Caco-2 (cell line): Measurements from ENCODE around the gene CORO2B. TPM values are rescaled to one million over a fixed set of nuclear protein-coding genes. Genes with fewer than 3 reads are reported as not detected.
A peak's percentile ranks its signal among the peaks of the same experiment; 100 is the strongest.

ENCODE experiments used
- BruUV-seq: library from RNA; stranded (reverse); fragments of 400-500 nt; replicated peaks from 2 replicates; lab custom pipeline; 2021; lab: Mats Ljungman, UMichigan
- CTCF ChIA-PET: fragments of 300-600 bp; sonication (Branson Sonifier 250); formaldehyde crosslinking; loops from one replicate; lab custom pipeline; 2022; ENCODE audit warnings: antibody characterized with exemption; lab: Charles Lee
- POLR2A ChIA-PET: fragments of 300-600 bp; sonication (Branson Sonifier 250); formaldehyde crosslinking; loops from one replicate; lab custom pipeline; 2022; ENCODE audit warnings: antibody characterized with exemption; lab: Charles Lee
- DNase-seq, 2 experiments: peaks; one replicate each; pipeline versions ENCODE4 v3.0.0 to v3.0.0-alpha.2; 2020 to 2022
- H3K27me3 ChIP-seq: replicated peaks from 2 replicates; pipeline ENCODE4 v1.6.0; 2011; ENCODE audit warnings: low read length; ENCODE audit not compliant: control insufficient read depth, insufficient read depth
- H3K36me3 ChIP-seq: 2 replicates; pipeline ENCODE4 v1.5.1; 2011; ENCODE audit warnings: low read length; ENCODE audit not compliant: control insufficient read depth, insufficient read depth
- H3K4me1 ChIP-seq: fragments of 250-450 bp; sonication (Bioruptor Pico); 2 replicates; pipeline ENCODE4 v1.5.1; 2020; ENCODE audit warnings: mild to moderate bottlenecking
- H3K4me3 ChIP-seq: 2 replicates; pipeline ENCODE4 v1.5.1; 2011; ENCODE audit warnings: low read depth, mild to moderate bottlenecking, control low read depth, low read length
- H3K9me3 ChIP-seq: fragments of 250-450 bp; sonication (Bioruptor Pico); 2 replicates; pipeline ENCODE4 v1.5.1; 2020; ENCODE audit warnings: mild to moderate bottlenecking, moderate library complexity
- H3K27ac Mint-ChIP-seq: one replicate; pipeline ENCODE4 v1.8.0; 2022; ENCODE audit warnings: mixed read lengths; ENCODE audit not compliant: unreplicated experiment
- H3K27me3 Mint-ChIP-seq: one replicate; pipeline ENCODE4 v1.8.0; 2022; ENCODE audit warnings: mixed read lengths; ENCODE audit not compliant: insufficient read depth, unreplicated experiment
- H3K36me3 Mint-ChIP-seq: one replicate; pipeline ENCODE4 v1.8.0; 2022; ENCODE audit warnings: mild to moderate bottlenecking, mixed read lengths; ENCODE audit not compliant: insufficient read depth, unreplicated experiment
- H3K4me1 Mint-ChIP-seq: one replicate; pipeline ENCODE4 v1.8.0; 2022; ENCODE audit warnings: low read depth, mixed read lengths; ENCODE audit not compliant: unreplicated experiment
- H3K4me3 Mint-ChIP-seq: one replicate; pipeline ENCODE4 v1.8.0; 2022; ENCODE audit warnings: mild to moderate bottlenecking, moderate library complexity, mixed read lengths; ENCODE audit not compliant: unreplicated experiment
- H3K9me3 Mint-ChIP-seq: one replicate; pipeline ENCODE4 v1.8.0; 2022; ENCODE audit warnings: mixed read lengths; ENCODE audit not compliant: unreplicated experiment
- CTCF ChIP-seq, 2 experiments: fragments of 200-600 bp in 1 of 2; IDR thresholded peaks; 1 replicate in 1 of 2; 2 replicates in 1 of 2; pipeline versions ENCODE4 v1.5.1 to v1.8.0; 2011 to 2022; ENCODE audit warnings: antibody characterized with exemption in 1 of 2, control low read depth in 1 of 2, inconsistent platforms in 1 of 2, low read depth in 1 of 2, low read length in 1 of 2, mild to moderate bottlenecking in 1 of 2, moderate library complexity in 1 of 2; ENCODE audit not compliant: insufficient read depth in 1 of 2, severe bottlenecking in 1 of 2, unreplicated experiment in 1 of 2
- intact Hi-C: fragments of 100-400 bp; cut with micrococcal nuclease; formaldehyde crosslinking; loops from one replicate; pipeline ENCODE4 v1.10.0; 2022; ENCODE audit not compliant: unreplicated experiment
- total RNA-seq: library from RNA; stranded (reverse); gene quantifications from 2 replicates; pipeline ENCODE4 v1.2.3, GENCODE V29; 2022

Gene CORO2B
- total RNA-seq, 1 experiment from 2014 or later, result 0.25 TPM

GRCh38 chr15:68729789-68730411 lies 151.1 kb downstream of the CORO2B start:
- no peak for DNase-seq
- CTCF ChIA-PET, result interaction anchor here (0.7 kb wide), 1 partner anchor 146 kb away, joined by 3 read pairs; no protein-coding TSS in a partner anchor
- peaks cover 10% of the 10 kb centered on the region; the same call in 1 of the 2 replicates for H3K4me1 ChIP-seq
- peaks cover 15% of the 10 kb centered on the region for H3K4me1 Mint-ChIP-seq
- H3K36me3 Mint-ChIP-seq, result no peaks in the 10 kb centered on the region
- H3K9me3 Mint-ChIP-seq, result no peaks in the 10 kb centered on the region
- H3K27me3 ChIP-seq, result no peaks in the 10 kb centered on the region
- H3K27ac Mint-ChIP-seq, result no peak overlapping the region
- TF ChIP-seq CTCF (IDR thresholded peaks at IDR 0.05; ENCODE audit: insufficient read depth in 1 of 2, low read depth in 1 of 2, low read length in 1 of 2, severe bottlenecking in 1 of 2, unreplicated experiment in 1 of 2), result no peak
- POLR2A ChIA-PET, result no interaction called here
- no peak overlapping the region for H3K4me3 Mint-ChIP-seq
- intact Hi-C loops, result loop anchor here (1.0 kb wide), 2 partner anchors 145 to 195 kb away; no protein-coding TSS in a partner anchor
- H3K27me3 Mint-ChIP-seq, result peaks cover 4% of the 10 kb centered on the region
- H3K9me3 ChIP-seq, result no peaks in the 10 kb centered on the region
- BruUV-seq, result no TSS peak
- H3K4me3 ChIP-seq, result no peak overlapping the region
- no peaks in the 10 kb centered on the region for H3K36me3 ChIP-seq

- Mint-ChIP-seq H3K9me3 (no peaks in the 10 kb centered on the region), H3K27ac (no peak overlapping the region), H3K36me3 (no peaks in the 10 kb centered on the region), H3K4me1 (peaks cover 15% of the 10 kb centered on the region), H3K27me3 (peaks cover 4% of the 10 kb centered on the region), H3K4me3 (no peak overlapping the region)
- ChIA-PET CTCF (interaction anchor here (1.1 to 2.0 kb wide), 3 partner anchors 98 to 194 kb away, joined by 4 to 18 read pairs (median 7); no protein-coding TSS in a partner anchor), POLR2A (no interaction called here)
- DNase-seq, result peak; percentile 40 to 44
- H3K4me1 ChIP-seq, result peaks cover 16% of the 10 kb centered on the region; the same call in 1 of the 2 replicates
- H3K27me3 ChIP-seq, result no peaks in the 10 kb centered on the region
- intact Hi-C loops, result loop anchor here (1.0 kb wide), 2 partner anchors 145 to 195 kb away; no protein-coding TSS in a partner anchor
- TF ChIP-seq CTCF (IDR thresholded peaks at IDR 0.05; ENCODE audit: insufficient read depth in 1 of 2, low read depth in 1 of 2, low read length in 1 of 2, severe bottlenecking in 1 of 2, unreplicated experiment in 1 of 2), result peak; percentile 48 to 56
- no TSS peak for BruUV-seq
- no peak overlapping the region for H3K4me3 ChIP-seq
- H3K9me3 ChIP-seq, result no peaks in the 10 kb centered on the region
- H3K36me3 ChIP-seq, result no peaks in the 10 kb centered on the region
Measured at GRCh38 chr15:68730471-68730919, 151.7 kb downstream of the CORO2B start.

- Histone ChIP-seq H3K9me3 (no peaks in the 10 kb centered on the region), H3K36me3 (no peaks in the 10 kb centered on the region), H3K4me3 (no peak overlapping the region), H3K4me1 (peaks cover 21% of the 10 kb centered on the region; the same call in 1 of the 2 replicates), H3K27me3 (no peaks in the 10 kb centered on the region)
- H3K27ac Mint-ChIP-seq, result no peak overlapping the region
- peaks cover 15% of the 10 kb centered on the region for H3K4me1 Mint-ChIP-seq
- ChIA-PET POLR2A (no interaction called here), CTCF (interaction anchor here (0.6 to 2.0 kb wide), 4 partner anchors 21 to 194 kb away, joined by 4 to 18 read pairs (median 6); no protein-coding TSS in a partner anchor)
- H3K4me3 Mint-ChIP-seq, result no peak overlapping the region
- DNase-seq, result no peak
- H3K27me3 Mint-ChIP-seq, result peaks cover 4% of the 10 kb centered on the region
- H3K36me3 Mint-ChIP-seq, result no peaks in the 10 kb centered on the region
- no peak for TF ChIP-seq CTCF (IDR thresholded peaks at IDR 0.05; ENCODE audit: insufficient read depth in 1 of 2, low read depth in 1 of 2, low read length in 1 of 2, severe bottlenecking in 1 of 2, unreplicated experiment in 1 of 2)
- no peaks in the 10 kb centered on the region for H3K9me3 Mint-ChIP-seq
- no TSS peak for BruUV-seq
- intact Hi-C loops, result loop anchor here (1.0 kb wide), 3 partner anchors 98 to 194 kb away; no protein-coding TSS in a partner anchor
Measured at GRCh38 chr15:68730976-68731897, 152.4 kb downstream of the CORO2B start.
